Erythroblast (primary cell): ENCODE results near the gene CUX1.

Experiments
- GATA1 ChIP-seq: IDR thresholded peaks from 2 replicates; pipeline ENCODE4 v1.6.1; 2011; ENCODE audit warnings: low read depth, mild to moderate bottlenecking, control low read depth, low read length, moderate library complexity
- POLR2A ChIP-seq: IDR thresholded peaks from 2 replicates; pipeline ENCODE4 v1.6.1; 2011; ENCODE audit warnings: mild to moderate bottlenecking, low read length

DNA sequence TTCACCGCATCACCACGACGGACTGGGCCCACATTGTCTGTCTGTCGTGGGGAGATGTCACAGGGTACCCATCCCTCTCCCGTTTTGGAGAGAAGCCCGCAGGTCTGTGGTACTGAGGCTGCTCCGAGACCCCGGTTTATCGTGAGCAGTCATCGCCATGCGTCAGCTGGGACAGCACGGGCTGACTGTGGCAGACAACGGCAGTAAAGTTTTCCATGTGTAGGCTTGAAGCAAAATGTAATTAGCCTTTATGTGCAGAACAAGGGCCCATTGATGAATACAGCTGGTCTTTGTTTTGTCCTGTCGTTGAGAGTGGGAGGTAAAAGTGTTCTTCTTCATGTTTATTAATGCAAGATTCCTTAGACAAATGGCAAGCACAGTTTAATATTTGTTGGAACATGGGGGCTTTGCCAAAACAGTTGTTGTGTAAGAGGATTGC is 301.8 kb downstream of the CUX1 start:
- no peak for TF ChIP-seq POLR2A
- TF ChIP-seq GATA1 = no peak
